Neural progenitor cell (in vitro differentiated cells): ENCODE data around the gene PCDH7.

Source experiments
- CTCF ChIP-seq: fragments of 200-600 bp; sonication (generic); IDR thresholded peaks from 2 replicates; pipeline ENCODE4 v1.5.1; 2017; ENCODE audit warnings: antibody characterized with exemption, mild to moderate bottlenecking
- EZH2 ChIP-seq: fragments of 200-600 bp; sonication (generic); IDR thresholded peaks from 2 replicates; pipeline ENCODE4 v1.6.1; 2017; ENCODE audit warnings: antibody characterized with exemption, mild to moderate bottlenecking, moderate library complexity
- EZH2phosphoT487 ChIP-seq: fragments of 200-600 bp; sonication (generic); IDR thresholded peaks from 2 replicates; pipeline ENCODE4 v1.6.1; 2017; ENCODE audit warnings: antibody characterized with exemption

DNA sequence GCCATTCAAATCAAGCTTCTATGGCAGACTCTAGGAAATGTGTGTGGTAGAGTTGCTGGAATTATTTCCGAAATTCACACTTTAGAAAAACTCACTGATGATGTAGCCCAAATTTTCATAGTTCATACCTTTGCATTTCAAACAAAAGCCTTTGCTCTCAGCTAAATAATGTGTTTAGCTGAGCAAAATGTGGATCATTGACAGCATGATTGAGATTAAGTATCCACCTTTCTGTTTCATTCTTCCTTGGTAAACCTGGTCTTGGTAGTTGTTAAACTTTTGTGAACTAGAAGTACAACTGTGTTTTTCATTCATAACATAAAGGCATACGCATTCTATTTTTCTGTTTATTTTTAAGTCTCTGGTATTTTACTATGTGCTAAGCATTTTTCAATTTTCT is 7.2 kb downstream of the PCDH7 start:
- TF ChIP-seq CTCF (no peak), EZH2phosphoT487 (no peak), EZH2 (no peak)
